A673 (cell line): ENCODE results near the gene NHEJ1.

Experiments used
- CTCF ChIP-seq: fragments of 300-800, 200-600 bp; sonication (generic); conservative IDR thresholded peaks from 2 replicates; pipeline ENCODE4 v1.5.1; 2017; ENCODE audit warnings: low read depth, mild to moderate bottlenecking, antibody characterized with exemption, low read length, moderate library complexity, mixed read lengths
- EZH2 ChIP-seq: fragments of 200-600 bp; sonication (generic); IDR thresholded peaks from 2 replicates; pipeline ENCODE4 v1.6.1; 2017; ENCODE audit warnings: borderline replicate concordance, low read depth, mild to moderate bottlenecking, mixed read lengths, antibody characterized with exemption, low read length; ENCODE audit not compliant: poor library complexity, severe bottlenecking

GRCh38 chr2:219109471-219109870 is 51.1 kb downstream of the NHEJ1 start:
- no peak for TF ChIP-seq EZH2
- TF ChIP-seq CTCF, result no peak
